ENCODE results near the gene SLC44A3. TPM values are rescaled to one million over a fixed set of nuclear protein-coding genes. Genes with fewer than 3 reads are reported as not detected.

The SLC44A3 gene
- total and polyA plus RNA-seq, 2 of the 8 experiments (the other 6 are each of a cell fraction or from before 2014, with no cell fraction given) = 4.2 to 5.0 TPM

- no peak for TF ChIP-seq CTBP2 (IDR thresholded peaks at IDR 0.05; ENCODE audit: borderline replicate concordance, insufficient read depth, insufficient read length, low read length)
- TF ChIP-seq CHD7 (IDR thresholded peaks at IDR 0.05; ENCODE audit: insufficient replicate concordance, low read length) = no peak
- TF ChIP-seq FOSL1 (IDR thresholded peaks at IDR 0.05; ENCODE audit: insufficient read depth, low read depth, low read length) = no peak
- TF ChIP-seq BACH1 (IDR thresholded peaks at IDR 0.05; ENCODE audit: low read length) = no peak
- no peak for TF ChIP-seq POLR2AphosphoS5 (IDR thresholded peaks at IDR 0.05; ENCODE audit: low read depth, low read length)
These were observed 43.2 kb downstream of the SLC44A3 start (continued) for GRCh38 chr1:94863297-94863911.

All from H1 (cell line).